Ishikawa (cell line): Measurements from ENCODE around the gene SUGP1.

ENCODE experiments used
- CEBPB ChIP-seq: IDR thresholded peaks from 2 replicates; pipeline ENCODE4 v1.6.1; 2012
- CREB1 ChIP-seq: IDR thresholded peaks from 2 replicates; pipeline ENCODE4 v1.6.1; 2012; ENCODE audit warnings: low read depth
- EGR1 ChIP-seq: IDR thresholded peaks from 2 replicates; pipeline ENCODE4 v1.6.1; 2012
- EP300 ChIP-seq: IDR thresholded peaks from 2 replicates; pipeline ENCODE4 v1.6.1; 2012; ENCODE audit warnings: borderline replicate concordance
- FOXM1 ChIP-seq: IDR thresholded peaks from 2 replicates; pipeline ENCODE4 v1.6.1; 2012; ENCODE audit warnings: low read depth, borderline replicate concordance
- MAX ChIP-seq: IDR thresholded peaks from 2 replicates; pipeline ENCODE4 v1.6.1; 2012
- NFIC ChIP-seq: IDR thresholded peaks from 2 replicates; pipeline ENCODE4 v1.6.1; 2012
- RAD21 ChIP-seq: IDR thresholded peaks from 2 replicates; pipeline ENCODE4 v1.6.1; 2012; ENCODE audit warnings: low read depth
- TAF1 ChIP-seq: IDR thresholded peaks from 2 replicates; pipeline ENCODE4 v1.6.1; 2012; ENCODE audit warnings: low read depth, mild to moderate bottlenecking
- TCF12 ChIP-seq: IDR thresholded peaks from 2 replicates; pipeline ENCODE4 v1.6.1; 2012; ENCODE audit warnings: low read depth
- TEAD4 ChIP-seq: IDR thresholded peaks from 2 replicates; pipeline ENCODE4 v1.6.1; 2012
- YY1 ChIP-seq: IDR thresholded peaks from 2 replicates; pipeline ENCODE4 v1.6.1; 2012; ENCODE audit warnings: low read depth
- ZBTB7A ChIP-seq: IDR thresholded peaks from 2 replicates; pipeline ENCODE4 v1.6.1; 2012; ENCODE audit warnings: low read depth
- TF ChIP-seq, protein P1 (sequence below): IDR thresholded peaks from 2 replicates; pipeline ENCODE4 v1.6.1; 2012
- TF ChIP-seq, protein P2 (sequence below): IDR thresholded peaks from 2 replicates; pipeline ENCODE4 v1.6.1; 2012; ENCODE audit warnings: low read depth, mild to moderate bottlenecking

Gene SUGP1

GRCh38 chr19:19334989-19335344, 14.7 kb upstream of the SUGP1 start:
- TF ChIP-seq YY1 (no peak), TEAD4 (no peak), ZBTB7A (no peak), EGR1 (no peak), RAD21 (no peak)
- TF ChIP-seq, protein P1, sequence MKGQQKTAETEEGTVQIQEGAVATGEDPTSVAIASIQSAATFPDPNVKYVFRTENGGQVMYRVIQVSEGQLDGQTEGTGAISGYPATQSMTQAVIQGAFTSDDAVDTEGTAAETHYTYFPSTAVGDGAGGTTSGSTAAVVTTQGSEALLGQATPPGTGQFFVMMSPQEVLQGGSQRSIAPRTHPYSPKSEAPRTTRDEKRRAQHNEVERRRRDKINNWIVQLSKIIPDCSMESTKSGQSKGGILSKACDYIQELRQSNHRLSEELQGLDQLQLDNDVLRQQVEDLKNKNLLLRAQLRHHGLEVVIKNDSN, result no peak

DNA sequence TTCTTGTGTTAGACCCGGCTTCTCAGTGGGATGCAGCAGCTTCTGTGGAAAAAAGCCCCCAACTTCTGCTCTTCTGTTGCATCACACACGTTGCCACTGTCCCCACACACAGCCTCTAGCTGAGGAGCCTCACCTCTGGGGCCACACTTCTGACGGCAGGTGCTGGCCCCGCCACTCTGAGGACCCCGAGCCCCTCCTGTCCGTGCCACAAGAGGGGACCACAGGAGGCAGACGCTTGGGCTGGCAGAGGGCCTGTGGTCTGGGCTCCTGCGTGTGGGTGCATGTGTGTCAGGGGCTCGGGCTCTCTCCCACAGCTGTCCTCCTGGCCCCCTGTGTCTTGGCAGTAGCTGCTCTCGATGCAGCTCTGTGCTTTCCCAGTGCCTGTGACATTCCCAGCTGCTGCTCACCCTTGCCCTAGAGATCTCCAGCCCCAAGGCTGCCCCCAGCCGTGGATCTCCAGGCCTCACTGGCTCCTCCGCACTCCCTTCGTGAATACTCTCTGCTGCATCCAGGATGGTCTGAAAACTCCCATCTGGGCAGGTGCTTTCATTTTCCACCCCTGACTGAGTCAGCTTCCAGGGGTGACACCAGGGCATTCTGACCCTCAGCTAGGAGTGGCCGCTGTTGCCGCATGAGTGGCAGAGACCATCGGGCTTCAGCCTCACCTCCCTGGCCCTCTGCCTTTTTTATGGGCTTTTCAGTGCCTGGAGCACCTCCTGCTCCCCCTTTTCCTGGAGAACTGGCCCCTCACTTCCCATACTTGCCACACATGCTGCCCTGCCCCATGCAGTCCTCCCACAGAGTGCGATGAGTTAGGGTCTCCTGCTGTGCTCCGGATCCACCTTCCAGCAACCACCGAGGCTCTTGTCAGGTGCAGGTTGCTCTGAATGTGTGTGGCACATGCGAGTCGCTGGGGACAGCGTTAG, 14.0 kb upstream of the SUGP1 start:
- TF ChIP-seq MAX (no peak), NFIC (no peak), RAD21 (no peak), TAF1 (no peak), EP300 (no peak), CEBPB (no peak), EGR1 (no peak), YY1 (no peak), ZBTB7A (no peak), FOXM1 (no peak), TEAD4 (no peak), CREB1 (no peak), TCF12 (no peak)
- TF ChIP-seq, protein P2, sequence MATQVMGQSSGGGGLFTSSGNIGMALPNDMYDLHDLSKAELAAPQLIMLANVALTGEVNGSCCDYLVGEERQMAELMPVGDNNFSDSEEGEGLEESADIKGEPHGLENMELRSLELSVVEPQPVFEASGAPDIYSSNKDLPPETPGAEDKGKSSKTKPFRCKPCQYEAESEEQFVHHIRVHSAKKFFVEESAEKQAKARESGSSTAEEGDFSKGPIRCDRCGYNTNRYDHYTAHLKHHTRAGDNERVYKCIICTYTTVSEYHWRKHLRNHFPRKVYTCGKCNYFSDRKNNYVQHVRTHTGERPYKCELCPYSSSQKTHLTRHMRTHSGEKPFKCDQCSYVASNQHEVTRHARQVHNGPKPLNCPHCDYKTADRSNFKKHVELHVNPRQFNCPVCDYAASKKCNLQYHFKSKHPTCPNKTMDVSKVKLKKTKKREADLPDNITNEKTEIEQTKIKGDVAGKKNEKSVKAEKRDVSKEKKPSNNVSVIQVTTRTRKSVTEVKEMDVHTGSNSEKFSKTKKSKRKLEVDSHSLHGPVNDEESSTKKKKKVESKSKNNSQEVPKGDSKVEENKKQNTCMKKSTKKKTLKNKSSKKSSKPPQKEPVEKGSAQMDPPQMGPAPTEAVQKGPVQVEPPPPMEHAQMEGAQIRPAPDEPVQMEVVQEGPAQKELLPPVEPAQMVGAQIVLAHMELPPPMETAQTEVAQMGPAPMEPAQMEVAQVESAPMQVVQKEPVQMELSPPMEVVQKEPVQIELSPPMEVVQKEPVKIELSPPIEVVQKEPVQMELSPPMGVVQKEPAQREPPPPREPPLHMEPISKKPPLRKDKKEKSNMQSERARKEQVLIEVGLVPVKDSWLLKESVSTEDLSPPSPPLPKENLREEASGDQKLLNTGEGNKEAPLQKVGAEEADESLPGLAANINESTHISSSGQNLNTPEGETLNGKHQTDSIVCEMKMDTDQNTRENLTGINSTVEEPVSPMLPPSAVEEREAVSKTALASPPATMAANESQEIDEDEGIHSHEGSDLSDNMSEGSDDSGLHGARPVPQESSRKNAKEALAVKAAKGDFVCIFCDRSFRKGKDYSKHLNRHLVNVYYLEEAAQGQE, result no peak
- TF ChIP-seq, protein P1, result no peak

DNA sequence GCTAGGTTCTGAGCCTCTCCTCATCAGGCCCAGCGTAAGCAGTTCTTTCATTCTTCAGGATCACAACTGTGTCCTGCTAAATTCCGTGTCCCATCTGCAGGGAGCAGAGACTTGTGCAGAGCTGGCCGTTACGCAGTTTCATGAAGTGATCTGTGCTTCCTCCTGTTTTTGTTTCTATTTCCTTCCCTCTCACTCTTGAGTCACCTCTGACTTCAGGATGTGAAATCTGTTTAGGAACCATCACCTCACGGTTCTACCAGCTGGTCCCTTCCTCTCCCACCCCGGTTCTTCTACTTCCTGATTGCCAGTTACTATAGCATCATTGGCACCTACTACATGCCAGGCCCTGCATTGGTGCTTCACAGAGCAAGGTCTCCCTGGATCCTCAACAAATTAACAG, 8.8 kb upstream of the SUGP1 start:
- TF ChIP-seq, protein P2, result no peak
- TF ChIP-seq YY1 (no peak), CREB1 (no peak), TCF12 (no peak), ZBTB7A (no peak), EP300 (no peak), TEAD4 (no peak), RAD21 (no peak), CEBPB (no peak), TAF1 (no peak), NFIC (no peak), EGR1 (no peak), FOXM1 (no peak), MAX (no peak)
- TF ChIP-seq, protein P1, result no peak

- TF ChIP-seq, protein P1, result no peak
- TF ChIP-seq CREB1 (no peak), EP300 (no peak), EGR1 (no peak), ZBTB7A (no peak), NFIC (no peak), YY1 (no peak), MAX (no peak), TCF12 (no peak), TAF1 (no peak), FOXM1 (no peak), TEAD4 (no peak), CEBPB (no peak), RAD21 (no peak)
- TF ChIP-seq, protein P2, result no peak
Observed at GRCh38 chr19:19327672-19328071, 7.4 kb upstream of the SUGP1 start.
